ENCODE results near the gene TMPRSS13.
"Not testable (repeated sequence)": the region's sequence is repeated elsewhere in the genome, so short reads cannot be mapped to it uniquely, and the experiment has no call there.

Gene TMPRSS13

DNA sequence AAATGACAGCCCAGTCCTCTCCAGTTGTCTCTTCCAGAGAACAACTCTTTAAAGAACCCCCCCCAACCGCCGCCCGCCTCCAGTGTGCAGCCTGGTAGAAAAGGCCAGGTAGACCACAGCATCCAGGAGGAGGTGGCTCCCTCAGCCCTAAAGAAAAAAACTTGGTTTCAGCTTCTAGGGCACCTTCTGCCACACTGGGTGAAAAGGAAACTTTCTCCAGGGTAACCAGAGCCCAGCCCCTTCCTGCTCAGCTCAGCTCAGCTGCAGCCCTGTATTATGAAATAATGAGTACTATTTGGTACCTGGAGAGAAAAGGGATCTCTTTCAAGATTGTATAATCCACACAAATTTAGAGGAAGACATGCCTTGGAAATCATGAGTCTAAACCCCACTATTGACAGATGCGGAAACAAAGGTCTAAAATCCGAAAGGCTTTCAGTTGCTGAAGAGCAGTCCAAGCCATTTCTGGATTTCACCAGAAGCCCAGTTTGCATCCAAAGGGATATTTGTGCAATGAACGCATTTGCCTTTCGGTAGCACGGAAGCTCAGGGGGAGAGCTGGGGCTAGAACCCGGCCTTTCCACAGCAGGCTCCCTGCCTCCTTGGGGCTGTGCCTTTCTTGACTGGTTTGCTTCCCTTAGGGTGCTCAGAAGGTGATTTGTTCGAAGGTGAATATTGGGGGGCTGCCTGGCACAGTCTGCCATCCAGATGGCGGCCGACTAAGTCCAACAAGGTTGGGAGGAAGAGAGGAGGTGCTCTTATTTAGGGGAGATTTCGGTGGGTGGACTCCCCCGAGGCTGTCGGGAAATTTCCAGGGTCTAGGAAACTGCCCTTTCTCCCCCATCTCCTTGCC, 56.0 kb downstream of the TMPRSS13 start:
- Mint-ChIP-seq H3K27me3 (peaks cover 29% of the 10 kb centered on the region), H3K4me1 (ENCODE audit: low read depth) (peaks cover 29% of the 10 kb centered on the region), H3K9me3 (ENCODE audit: low read depth) (no peaks in the 10 kb centered on the region), H3K36me3 (no peaks in the 10 kb centered on the region), H3K4me3 (no peak overlapping the region), H3K27ac (no peak overlapping the region)

DNA sequence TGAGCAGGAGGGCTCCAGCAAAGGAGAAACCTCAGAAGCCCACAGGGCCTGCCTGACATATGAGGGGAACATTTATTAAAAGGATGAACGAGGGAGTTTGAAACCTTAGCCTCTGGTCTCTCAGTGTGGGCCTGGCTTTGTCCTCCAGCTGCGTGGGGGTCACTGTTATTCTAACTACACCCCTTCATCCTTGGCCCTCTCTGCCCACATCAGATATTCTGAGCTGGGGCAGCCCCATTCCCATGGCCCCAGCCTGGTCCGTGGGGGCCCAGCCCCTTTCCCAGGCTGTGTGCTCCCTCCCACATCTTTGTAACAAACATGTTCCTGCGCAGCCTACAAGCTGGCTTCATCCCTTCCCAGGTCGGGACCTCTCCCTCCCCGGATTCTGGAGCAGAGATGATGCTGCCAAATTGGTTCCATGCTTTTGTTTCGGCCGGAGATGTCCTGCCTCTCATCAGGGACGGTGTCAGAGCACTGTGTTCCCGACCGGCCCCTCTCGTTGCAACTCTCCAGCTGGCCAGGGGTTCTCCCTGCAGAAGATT, 56.7 kb downstream of the TMPRSS13 start:
- H3K4me1 Mint-ChIP-seq (ENCODE audit: low read depth), result peaks cover 29% of the 10 kb centered on the region
- no peak overlapping the region for H3K27ac Mint-ChIP-seq
- peaks cover 26% of the 10 kb centered on the region for H3K27me3 Mint-ChIP-seq
- no peak overlapping the region for H3K4me3 Mint-ChIP-seq
- H3K9me3 Mint-ChIP-seq (ENCODE audit: low read depth), result no peaks in the 10 kb centered on the region
- H3K36me3 Mint-ChIP-seq, result no peaks in the 10 kb centered on the region

DNA sequence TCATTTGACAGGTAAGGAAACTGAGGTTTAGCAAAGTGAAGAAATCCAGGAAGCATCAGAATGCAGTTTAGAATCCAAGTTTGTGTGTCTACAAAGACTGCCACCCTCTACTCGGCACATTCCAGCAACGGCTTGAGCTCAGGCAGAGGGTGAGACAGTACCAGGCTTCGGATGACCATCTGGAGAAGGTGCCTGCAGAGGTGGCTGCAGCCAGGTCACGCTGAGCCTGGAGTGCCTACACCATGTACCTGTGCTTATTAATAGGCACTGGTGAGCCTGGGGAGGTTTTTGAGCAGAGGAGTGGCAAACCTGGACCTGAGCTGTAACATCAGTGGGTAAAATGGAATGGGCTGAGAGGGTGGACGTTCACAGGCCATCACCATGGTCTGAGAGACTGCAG, 57.4 kb downstream of the TMPRSS13 start:
- Mint-ChIP-seq H3K4me1 (ENCODE audit: low read depth) (peaks cover 29% of the 10 kb centered on the region), H3K36me3 (no peaks in the 10 kb centered on the region), H3K27me3 (peaks cover 19% of the 10 kb centered on the region), H3K4me3 (no peak overlapping the region), H3K27ac (no peak overlapping the region), H3K9me3 (ENCODE audit: low read depth) (no peaks in the 10 kb centered on the region)

DNA sequence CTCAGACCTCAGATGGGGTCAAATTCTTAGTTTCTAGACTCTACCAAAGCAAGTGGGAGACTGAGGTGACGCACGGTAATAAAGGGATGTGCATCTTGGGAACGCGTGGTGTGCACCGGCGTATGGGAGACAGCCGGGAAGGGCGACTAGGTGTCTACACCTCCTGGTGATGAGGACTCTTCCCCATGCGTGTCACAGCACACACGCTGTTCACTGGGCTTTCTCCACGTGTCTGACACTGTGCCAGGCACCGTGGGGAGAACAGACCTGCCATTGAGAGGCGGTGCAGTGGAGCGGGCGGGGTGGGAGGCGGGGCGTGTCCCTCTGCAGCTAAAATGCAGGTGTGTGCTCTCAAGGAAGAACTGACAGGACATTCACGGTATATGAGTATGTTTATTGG, 58.0 kb downstream of the TMPRSS13 start:
- no peak overlapping the region for H3K4me3 Mint-ChIP-seq
- H3K27ac Mint-ChIP-seq, result no peak overlapping the region
- H3K36me3 Mint-ChIP-seq, result no peaks in the 10 kb centered on the region
- H3K27me3 Mint-ChIP-seq, result peaks cover 17% of the 10 kb centered on the region
- H3K9me3 Mint-ChIP-seq (ENCODE audit: low read depth), result no peaks in the 10 kb centered on the region
- H3K4me1 Mint-ChIP-seq (ENCODE audit: low read depth), result peaks cover 27% of the 10 kb centered on the region

DNA sequence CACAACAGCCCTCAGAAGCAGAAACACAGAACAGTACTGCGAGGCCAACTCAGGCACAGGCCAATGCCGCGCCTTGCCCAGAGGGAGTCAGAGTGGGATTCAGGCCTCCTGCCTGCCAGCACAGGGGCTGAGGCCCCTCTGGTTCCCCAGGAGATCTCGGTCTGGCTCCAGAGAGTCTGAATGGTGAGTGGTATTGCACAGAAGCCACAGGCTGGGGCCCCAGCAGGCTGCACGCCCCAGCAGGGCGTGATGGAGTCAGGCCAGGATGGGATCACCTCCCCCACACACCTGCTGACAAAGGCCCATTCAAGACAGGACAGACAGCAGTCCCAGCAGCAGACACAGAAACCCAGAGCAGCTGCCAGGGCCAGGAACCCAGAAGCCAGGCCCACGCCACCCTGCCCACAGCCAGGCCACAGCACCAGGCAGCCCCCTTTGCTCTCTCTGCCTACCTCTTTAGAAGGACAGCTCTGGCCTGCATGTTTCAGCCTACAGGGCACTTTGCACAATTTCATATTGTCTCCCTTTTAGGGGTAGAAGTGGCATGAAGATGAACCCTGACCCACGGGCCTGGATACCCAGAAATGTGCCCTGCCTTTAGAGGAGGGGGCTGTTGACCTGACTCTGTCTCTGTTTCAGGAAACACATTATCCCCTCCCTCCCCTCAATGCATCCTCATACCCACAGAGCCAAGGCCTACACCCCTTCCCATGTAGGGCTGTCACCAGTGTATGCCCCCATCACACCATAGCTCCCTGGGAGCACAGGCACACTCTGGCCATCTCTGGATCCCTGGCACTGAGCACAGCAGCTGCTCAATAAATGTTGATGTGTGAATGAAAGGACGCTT, 58.9 kb downstream of the TMPRSS13 start:
- Mint-ChIP-seq H3K4me1 (ENCODE audit: low read depth) (peaks cover 20% of the 10 kb centered on the region), H3K36me3 (no peaks in the 10 kb centered on the region), H3K27me3 (peaks cover 14% of the 10 kb centered on the region), H3K27ac (no peak overlapping the region), H3K9me3 (ENCODE audit: low read depth) (no peaks in the 10 kb centered on the region), H3K4me3 (no peak overlapping the region)

DNA sequence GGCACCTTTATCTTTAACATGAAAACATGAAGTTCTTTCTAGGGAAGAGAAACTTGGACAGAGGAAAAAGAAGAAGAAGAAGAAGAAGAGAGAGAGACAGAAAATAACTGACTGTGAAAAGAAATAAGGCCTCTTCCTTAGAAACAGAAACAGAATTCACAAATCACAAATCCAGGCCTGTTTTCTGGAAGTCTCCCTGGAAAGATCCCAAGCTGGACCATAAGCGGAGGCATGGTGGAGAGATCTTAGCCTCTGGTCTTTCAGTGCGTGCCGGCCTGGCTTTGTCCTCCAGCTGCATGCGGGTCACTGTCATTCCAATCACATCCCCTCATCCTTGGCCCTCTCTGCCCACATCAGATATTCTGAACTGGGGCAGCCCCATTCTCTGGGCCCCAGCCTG, 59.6 kb downstream of the TMPRSS13 start:
- Mint-ChIP-seq H3K27me3 (peaks cover 9% of the 10 kb centered on the region), H3K27ac (no peak overlapping the region), H3K9me3 (ENCODE audit: low read depth) (no peaks in the 10 kb centered on the region), H3K4me1 (ENCODE audit: low read depth) (peaks cover 15% of the 10 kb centered on the region), H3K4me3 (no peak overlapping the region), H3K36me3 (no peaks in the 10 kb centered on the region)

DNA sequence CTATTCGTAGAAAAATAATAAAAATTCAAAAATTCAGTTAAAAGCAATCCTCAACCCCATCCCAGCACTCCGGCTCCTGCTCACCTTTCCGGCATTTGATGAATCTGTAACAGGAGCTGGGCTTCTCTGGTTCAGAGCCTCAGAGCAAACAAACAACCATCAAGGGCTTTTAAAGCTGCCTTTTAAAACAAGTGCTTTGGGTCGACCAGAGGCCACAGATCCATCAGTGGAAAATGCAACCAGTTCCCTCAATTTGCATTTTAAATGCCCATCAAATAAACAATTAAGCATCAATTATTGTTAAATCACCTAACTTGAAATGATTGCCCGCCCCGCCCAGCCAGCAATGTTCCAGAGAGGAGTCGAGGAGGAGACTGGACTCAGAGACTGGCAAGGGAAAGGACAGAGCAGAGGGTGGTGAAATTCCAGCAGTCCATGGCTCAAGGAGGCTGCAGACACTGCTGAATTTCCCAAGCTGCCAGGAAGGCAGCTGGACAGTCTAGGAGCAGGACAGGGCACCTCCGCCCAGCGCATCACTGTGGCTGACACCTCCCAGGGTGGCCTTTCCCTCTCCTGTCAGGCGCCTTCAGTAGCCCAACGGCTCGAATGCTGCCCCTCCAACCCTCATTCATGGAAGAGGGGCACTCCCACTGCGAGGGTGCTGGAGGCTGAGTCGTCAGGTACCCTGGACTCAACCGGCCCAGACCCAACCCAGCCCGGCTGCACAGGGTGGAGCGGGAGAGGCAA, 60.2 kb downstream of the TMPRSS13 start:
- H3K36me3 Mint-ChIP-seq, result no peaks in the 10 kb centered on the region
- no peaks in the 10 kb centered on the region for H3K9me3 Mint-ChIP-seq (ENCODE audit: low read depth)
- H3K4me3 Mint-ChIP-seq, result no peak overlapping the region
- H3K4me1 Mint-ChIP-seq (ENCODE audit: low read depth), result peaks cover 10% of the 10 kb centered on the region
- peaks cover 7% of the 10 kb centered on the region for H3K27me3 Mint-ChIP-seq
- no peak overlapping the region for H3K27ac Mint-ChIP-seq

DNA sequence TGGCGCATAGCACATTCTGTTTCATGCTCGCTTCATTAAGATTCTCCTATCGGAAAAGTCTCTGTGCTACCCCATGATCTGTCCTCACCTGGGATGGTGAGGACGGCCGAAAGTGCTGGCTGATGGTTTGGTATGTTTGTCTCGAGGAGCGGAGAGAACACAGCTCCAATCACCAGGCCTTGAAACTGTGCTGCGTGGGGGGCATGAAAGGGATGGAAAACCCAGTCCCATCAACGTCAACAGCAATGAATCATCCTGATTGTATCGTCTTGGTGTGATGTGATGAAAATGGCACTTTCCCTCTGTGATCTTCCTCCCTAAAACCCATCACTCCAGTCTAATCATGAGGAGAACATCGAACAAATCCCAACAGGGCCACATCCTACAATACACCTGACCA, 61.1 kb downstream of the TMPRSS13 start:
- H3K9me3 Mint-ChIP-seq (ENCODE audit: low read depth), result no peaks in the 10 kb centered on the region
- H3K36me3 Mint-ChIP-seq, result no peaks in the 10 kb centered on the region

DNA sequence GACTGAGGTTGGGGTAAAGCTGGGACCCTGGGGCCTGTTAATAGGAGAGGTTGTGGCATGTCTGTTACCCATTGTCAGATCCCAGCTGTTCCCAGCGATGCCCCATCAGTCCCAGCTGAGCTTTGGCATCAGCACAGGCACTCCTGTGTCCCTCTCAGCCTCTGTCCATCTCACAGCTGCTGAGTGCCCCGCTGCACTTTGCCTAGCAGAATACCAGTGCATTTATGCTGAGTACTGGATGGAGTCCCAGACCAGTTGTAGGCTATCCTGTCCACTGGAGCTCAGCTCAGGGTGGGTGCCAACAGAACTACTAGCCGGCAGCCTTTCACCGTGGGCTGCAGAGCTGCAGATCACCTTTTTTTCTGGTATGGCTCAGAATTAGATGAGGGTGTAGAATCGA, 62.7 kb downstream of the TMPRSS13 start:
- Mint-ChIP-seq H3K27ac (no peak overlapping the region), H3K4me3 (no peak overlapping the region), H3K36me3 (no peaks in the 10 kb centered on the region), H3K4me1 (ENCODE audit: low read depth) (no peaks in the 10 kb centered on the region), H3K9me3 (ENCODE audit: low read depth) (no peaks in the 10 kb centered on the region), H3K27me3 (no peaks in the 10 kb centered on the region)

More for the DNA sequence above, 61.1 kb downstream of the TMPRSS13 start:
- Mint-ChIP-seq H3K27ac (no peak overlapping the region), H3K4me3 (no peak overlapping the region), H3K4me1 (ENCODE audit: low read depth) (peaks cover 6% of the 10 kb centered on the region), H3K27me3 (peaks cover 3% of the 10 kb centered on the region)

DNA sequence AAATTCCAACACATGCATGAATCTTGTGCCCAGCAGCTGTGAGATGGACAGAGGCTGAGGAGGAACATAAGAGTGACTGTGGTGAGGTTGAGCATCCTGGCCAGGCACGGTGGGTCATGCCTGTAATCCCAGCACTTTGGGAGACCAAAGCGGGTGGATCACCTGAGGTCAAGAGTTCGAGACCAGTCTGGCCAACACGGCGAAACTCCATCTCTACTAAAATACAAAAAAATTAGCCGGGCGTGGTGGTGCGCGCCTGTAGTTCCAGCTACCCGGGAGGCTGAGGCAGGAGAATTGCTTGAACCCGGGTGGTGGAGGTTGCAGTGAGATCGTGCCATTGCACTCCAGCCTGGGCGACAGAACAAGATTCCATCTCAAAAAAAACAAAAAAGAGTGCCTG, 63.7 kb downstream of the TMPRSS13 start:
- H3K27ac Mint-ChIP-seq; H3K4me3 Mint-ChIP-seq; H3K9me3 Mint-ChIP-seq (ENCODE audit: low read depth); H3K36me3 Mint-ChIP-seq; H3K27me3 Mint-ChIP-seq; H3K4me1 Mint-ChIP-seq (ENCODE audit: low read depth): not testable (repeated sequence)

DNA sequence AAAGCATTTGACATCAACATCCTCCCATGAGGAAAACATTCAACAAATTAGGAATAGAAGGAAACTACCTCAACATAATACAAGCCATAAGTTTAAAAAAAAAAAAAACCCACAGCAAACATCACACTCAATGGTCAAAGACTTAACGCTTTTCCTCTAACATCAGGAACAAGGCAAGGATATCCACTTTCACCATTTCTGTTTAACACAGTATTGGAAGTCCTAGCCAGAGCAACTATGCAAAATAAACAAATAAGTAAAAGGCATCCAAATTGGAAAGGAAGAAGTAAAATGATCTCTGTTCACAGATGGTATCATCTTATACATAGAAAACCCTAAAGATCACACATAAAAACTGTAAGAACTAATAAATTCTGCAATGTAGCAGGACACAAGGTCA, 65.8 kb downstream of the TMPRSS13 start:
- Mint-ChIP-seq H3K27me3 (no peaks in the 10 kb centered on the region), H3K36me3 (no peaks in the 10 kb centered on the region), H3K27ac (no peak overlapping the region), H3K4me3 (no peak overlapping the region), H3K4me1 (ENCODE audit: low read depth) (no peaks in the 10 kb centered on the region), H3K9me3 (ENCODE audit: low read depth) (no peaks in the 10 kb centered on the region)

DNA sequence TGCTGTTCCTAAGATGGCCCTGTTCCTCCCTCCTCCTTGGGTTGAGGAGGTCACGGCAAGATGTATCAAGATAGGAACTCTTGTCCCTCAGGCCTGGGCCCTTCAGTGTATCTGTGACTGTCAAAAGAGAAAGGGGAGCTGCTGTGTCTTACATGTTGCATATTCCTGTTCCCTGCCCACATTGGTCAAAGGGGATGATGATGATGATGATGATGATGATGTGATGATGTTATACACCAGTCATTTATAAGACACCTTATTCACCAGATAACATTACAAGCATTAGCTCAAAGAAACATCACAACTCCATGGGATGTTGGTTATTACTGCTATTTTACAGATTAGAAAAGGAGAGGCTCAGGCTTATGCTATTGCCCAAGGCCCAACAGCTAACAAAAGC, 66.4 kb downstream of the TMPRSS13 start:
- H3K4me3 Mint-ChIP-seq, result no peak overlapping the region
- no peaks in the 10 kb centered on the region for H3K4me1 Mint-ChIP-seq (ENCODE audit: low read depth)
- H3K27ac Mint-ChIP-seq, result no peak overlapping the region
- no peaks in the 10 kb centered on the region for H3K36me3 Mint-ChIP-seq
- no peaks in the 10 kb centered on the region for H3K9me3 Mint-ChIP-seq (ENCODE audit: low read depth)
- no peaks in the 10 kb centered on the region for H3K27me3 Mint-ChIP-seq

DNA sequence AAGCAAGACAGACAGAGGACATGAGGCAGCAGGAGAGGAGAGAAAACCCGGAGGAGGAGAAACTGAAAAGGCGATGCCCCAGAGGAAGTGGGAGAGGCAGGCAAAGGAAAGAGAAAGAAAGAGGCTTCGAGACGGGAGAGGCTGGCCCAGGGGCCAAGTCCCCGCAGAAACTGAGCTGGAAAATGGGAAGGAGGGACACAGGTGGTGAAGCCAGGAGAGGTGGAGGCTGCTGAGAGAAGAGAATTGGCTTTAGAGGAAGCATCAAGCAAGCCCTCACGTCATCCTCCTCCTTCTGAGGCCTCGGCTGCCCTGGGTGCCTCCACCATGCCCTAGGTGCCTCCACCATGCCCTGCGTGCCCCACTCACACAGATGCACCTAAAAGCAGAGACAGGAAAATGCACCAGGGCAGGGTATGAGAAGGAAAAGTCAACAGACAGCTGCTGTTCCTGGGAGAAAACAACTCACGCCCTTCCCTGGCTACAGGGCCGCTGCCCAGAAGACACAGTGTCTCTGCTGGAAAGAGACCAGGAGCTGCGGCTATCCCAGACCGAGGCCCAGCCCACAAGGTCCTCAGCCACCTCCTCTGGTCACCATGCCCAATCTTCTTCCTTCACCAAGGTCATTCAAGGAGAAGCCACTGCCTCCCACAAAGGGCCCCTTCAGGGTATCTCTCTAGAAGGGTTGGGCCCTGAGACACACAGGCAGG, 67.0 kb downstream of the TMPRSS13 start:
- Mint-ChIP-seq H3K4me3 (no peak overlapping the region), H3K27ac (no peak overlapping the region), H3K9me3 (ENCODE audit: low read depth) (no peaks in the 10 kb centered on the region), H3K4me1 (ENCODE audit: low read depth) (no peaks in the 10 kb centered on the region), H3K36me3 (no peaks in the 10 kb centered on the region), H3K27me3 (no peaks in the 10 kb centered on the region)
